GM12892 (cell line): Measurements from ENCODE around the gene CD46.

Experiments
- POLR2A ChIP-seq: IDR thresholded peaks from 2 replicates; pipeline ENCODE4 v1.6.1; 2011; ENCODE audit warnings: low read depth, low read length, control low read depth
- POLR2AphosphoS5 ChIP-seq: IDR thresholded peaks from 2 replicates; pipeline ENCODE4 v1.6.1; 2011; ENCODE audit warnings: low read depth, low read length, control low read depth

- TF ChIP-seq POLR2A (no peak), POLR2AphosphoS5 (no peak)
Observed at GRCh38 chr1:207789792-207790787, 38.2 kb downstream of the CD46 start.
